ENCODE results near the gene PRDM16. TPM values are rescaled to one million over a fixed set of nuclear protein-coding genes. Genes with fewer than 3 reads are reported as not detected.

Gene PRDM16
- total RNA-seq, result 1.5 and 4.8 TPM in 2 replicates

GRCh38 chr1:3068564-3069431, at the start of gene PRDM16:
Gene PRDM16 (plus strand): TSS chr1:3069203. CDS start chr1:3069260, 57 bp downstream.

GRCh38 chr1:3021233-3021671, 47.8 kb upstream of the PRDM16 start, which contains the start of gene ACTRT2:
Gene ACTRT2 (plus strand): TSS chr1:3021467. CDS start chr1:3021687, 220 bp downstream.

GRCh38 chr1:3453891-3454810, 385.1 kb downstream of the PRDM16 start, which contains the start of gene ARHGEF16:
Gene ARHGEF16 (plus strand): TSS chr1:3454665. CDS start chr1:3463085, 8,420 bp downstream.

Other genes starting within 250 kb of the PRDM16 start
- gene ACTRT2, start 47.7 kb upstream of the PRDM16 start, total RNA-seq, result not detected in 2 replicates

All from smooth muscle cell of trachea (primary cell).